CD14-positive monocyte (primary cell): ENCODE data around the gene PKP4. TPM values are rescaled to one million over a fixed set of nuclear protein-coding genes. Genes with fewer than 3 reads are reported as not detected.

Experiments
- DNase-seq, 3 donors: peaks; one replicate each; pipeline ENCODE4 v3.0.0-alpha.2; 2011 to 2022
- H2AFZ ChIP-seq: 2 replicates; pipeline ENCODE4 v1.6.0; 2012; ENCODE audit warnings: mild to moderate bottlenecking, low read depth, low read length, inconsistent platforms; ENCODE audit not compliant: insufficient read depth, poor library complexity, severe bottlenecking
- H3K27ac ChIP-seq, 2 donors: 1 replicate in 1 of 2; 2 replicates in 1 of 2; pipeline ENCODE4 v1.5.1; 2012 to 2013; ENCODE audit warnings: low read length in 2 of 2, control low read depth in 1 of 2, inconsistent platforms in 1 of 2, low read depth in 1 of 2, mild to moderate bottlenecking in 1 of 2
- H3K27me3 ChIP-seq, 2 donors: one replicate each; pipeline versions ENCODE4 v1.6.0 to v1.6.1; 2011 to 2013; ENCODE audit warnings: low read length in 2 of 2; ENCODE audit not compliant: control insufficient read depth in 2 of 2, insufficient read depth in 2 of 2
- H3K36me3 ChIP-seq, 2 donors: replicated peaks in 1 of 2; 1 replicate in 1 of 2; 2 replicates in 1 of 2; pipeline versions ENCODE4 v1.5.1 to v1.6.1; 2012 to 2013; ENCODE audit warnings: low read length in 2 of 2, control low read depth in 1 of 2, inconsistent platforms in 1 of 2, mild to moderate bottlenecking in 1 of 2; ENCODE audit not compliant: insufficient read depth in 2 of 2, control insufficient read depth in 1 of 2
- H3K4me1 ChIP-seq, 2 donors: 1 replicate in 1 of 2; 2 replicates in 1 of 2; pipeline versions ENCODE4 v1.5.1 to v1.6.1; 2012 to 2013; ENCODE audit warnings: low read length in 2 of 2, control low read depth in 1 of 2, inconsistent platforms in 1 of 2, mild to moderate bottlenecking in 1 of 2, moderate library complexity in 1 of 2; ENCODE audit not compliant: insufficient read depth in 2 of 2, control insufficient read depth in 1 of 2
- H3K4me2 ChIP-seq: replicated peaks from 2 replicates; pipeline ENCODE3; 2012; ENCODE audit warnings: low read length, moderate library complexity, mild to moderate bottlenecking; ENCODE audit not compliant: poor library complexity, severe bottlenecking; ENCODE audit errors: extremely low read depth
- H3K4me3 ChIP-seq, 3 experiments: fragments of 200-600 bp in 1 of 3; sonication (generic) in 1 of 3; replicated peaks in 1 of 3; 1 replicate in 2 of 3; 2 replicates in 1 of 3; pipeline ENCODE4 v1.5.1; 2011 to 2013; ENCODE audit warnings: low read length in 3 of 3, mild to moderate bottlenecking in 3 of 3, control low read depth in 2 of 3, low read depth in 2 of 3, inconsistent platforms in 1 of 3, moderate library complexity in 1 of 3
- H3K79me2 ChIP-seq: 2 replicates; pipeline ENCODE4 v1.6.0; 2012; ENCODE audit warnings: mild to moderate bottlenecking, control low read depth, inconsistent platforms, low read length, moderate library complexity; ENCODE audit not compliant: insufficient read depth
- H3K9ac ChIP-seq: 2 replicates; pipeline ENCODE4 v1.6.0; 2017; ENCODE audit warnings: low read length, mild to moderate bottlenecking; ENCODE audit not compliant: insufficient read depth, poor library complexity, severe bottlenecking
- H3K9me3 ChIP-seq, 2 donors: replicated peaks in 1 of 2; 1 replicate in 1 of 2; 2 replicates in 1 of 2; pipeline versions ENCODE4 v1.5.1 to v1.6.1; 2012 to 2013; ENCODE audit warnings: low read length in 2 of 2, control low read depth in 1 of 2; ENCODE audit not compliant: control insufficient read depth in 1 of 2, insufficient read depth in 1 of 2
- H4K20me1 ChIP-seq: 2 replicates; pipeline ENCODE4 v1.6.0; 2012; ENCODE audit warnings: mild to moderate bottlenecking, low read length, control low read depth, moderate library complexity; ENCODE audit not compliant: insufficient read depth
- H3K27ac Mint-ChIP-seq, 7 donors: one replicate each; pipeline ENCODE4 v1.8.0; 2020; ENCODE audit warnings: mild to moderate bottlenecking in 7 of 7, mixed read lengths in 7 of 7, moderate library complexity in 6 of 7, inconsistent platforms in 2 of 7
- H3K27me3 Mint-ChIP-seq, 3 donors: one replicate each; pipeline ENCODE4 v1.8.0; 2021 to 2022; ENCODE audit warnings: low read depth in 3 of 3, mild to moderate bottlenecking in 3 of 3, mixed read lengths in 3 of 3, moderate library complexity in 3 of 3, inconsistent platforms in 1 of 3
- H3K36me3 Mint-ChIP-seq, 2 donors: one replicate each; pipeline ENCODE4 v1.8.0; 2020; ENCODE audit warnings: mixed read lengths in 2 of 2, inconsistent platforms in 1 of 2, mild to moderate bottlenecking in 1 of 2
- H3K4me1 Mint-ChIP-seq: one replicate; pipeline ENCODE4 v1.8.0; 2020; ENCODE audit warnings: mild to moderate bottlenecking, mixed read lengths
- H3K4me3 Mint-ChIP-seq, 2 donors: one replicate each; pipeline ENCODE4 v1.8.0; 2020; ENCODE audit warnings: mild to moderate bottlenecking in 2 of 2, mixed read lengths in 2 of 2, moderate library complexity in 1 of 2
- H3K9me3 Mint-ChIP-seq, 7 donors: one replicate each; pipeline ENCODE4 v1.8.0; 2020 to 2022; ENCODE audit warnings: mixed read lengths in 7 of 7, mild to moderate bottlenecking in 6 of 7, moderate library complexity in 6 of 7, inconsistent platforms in 2 of 7
- WGBS: methylation state at CpG from one replicate; pipeline ENCODE4 v1.1.5; 2013; ENCODE audit warnings: missing lambda C conversion rate; ENCODE audit not compliant: insufficient coverage; 5-methylcytosine and 5-hydroxymethylcytosine counted together
- intact Hi-C, 2 donors: fragments of 100-400 bp; cut with micrococcal nuclease; formaldehyde crosslinking; loops; one replicate each; pipeline versions ENCODE4 v1.15.0 to v1.15.1; 2023
- polyA plus RNA-seq, 3 donors: library from polyadenylated mRNA; depleted of rRNA in 1 of 3; unstranded in 2 of 3; stranded (reverse) in 1 of 3; fragments of 300-500 nt in 2 of 3; fragments of >200 nt in 1 of 3; fragmentation: Illumina TruSeq in 2 of 3; gene quantifications; 1 replicate in 2 of 3; 2 replicates in 1 of 3; pipeline ENCODE4 v1.2.3, GENCODE V29; 2012 to 2021
- TF ChIP-seq, protein P1 (sequence below): fragments of 200-600 bp; IDR thresholded peaks from one replicate; pipeline ENCODE4 v1.8.0; 2022; ENCODE audit warnings: antibody characterized with exemption, mild to moderate bottlenecking

PKP4 gene
- polyA plus RNA-seq, 3 donors, result 0.33 to 9.4 (median 0.73) TPM

DNA sequence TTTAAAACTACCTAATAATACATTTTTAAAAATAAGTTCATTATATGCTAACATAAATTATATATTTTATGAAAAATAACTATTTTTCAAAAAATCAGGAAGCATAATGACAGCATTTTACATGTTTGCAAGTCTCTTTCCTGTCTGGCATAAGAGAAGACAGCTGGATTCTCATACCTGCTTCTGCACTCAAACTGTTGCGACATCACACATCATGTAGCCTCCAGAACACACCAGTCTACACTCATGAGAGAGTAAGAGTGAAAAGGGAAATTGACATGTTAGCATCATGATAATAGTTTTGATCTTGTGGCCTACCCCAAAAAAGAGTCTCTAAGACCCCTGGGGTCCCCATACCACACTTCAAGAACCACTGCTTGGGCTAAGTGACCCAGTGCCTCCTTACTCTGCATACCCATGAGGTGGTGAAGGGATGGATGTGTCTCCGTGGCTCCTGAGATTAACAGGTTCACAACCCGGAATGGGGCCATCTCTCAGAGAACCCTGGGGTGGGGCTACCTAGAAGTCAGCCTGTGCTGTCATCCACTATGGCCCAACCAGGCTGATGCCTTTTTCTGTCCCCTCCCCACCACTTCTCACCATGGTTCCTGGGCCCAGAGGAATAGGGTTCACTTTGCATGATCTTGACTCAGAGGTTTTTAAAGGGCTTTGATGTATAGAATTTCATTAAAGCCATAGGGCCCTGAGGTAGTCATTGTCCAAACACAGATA, 235.8 kb downstream of the PKP4 start:
- no peak overlapping the region for H2AFZ ChIP-seq

DNA sequence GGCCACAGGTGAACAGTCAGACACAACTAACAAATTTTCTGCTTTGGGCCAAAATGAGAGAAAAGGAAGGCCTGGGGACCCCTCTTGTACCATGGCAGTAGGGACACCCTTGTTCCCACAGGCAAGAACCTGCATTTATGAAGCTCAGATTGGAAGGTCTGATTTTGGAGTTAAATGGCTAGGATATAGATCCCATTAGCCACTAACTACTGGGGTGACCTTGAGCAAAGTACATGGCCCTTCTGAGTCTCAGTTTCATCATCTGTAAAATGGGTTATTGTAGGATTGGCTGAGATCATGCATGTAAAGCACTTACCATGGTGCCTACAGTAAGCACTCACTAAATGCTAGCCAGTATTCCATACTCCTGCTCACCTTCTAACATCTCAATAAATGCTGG, 236.7 kb downstream of the PKP4 start:
- no peak overlapping the region for H3K4me3 ChIP-seq
- no peaks in the 10 kb centered on the region for H4K20me1 ChIP-seq
- TF ChIP-seq, protein P1, sequence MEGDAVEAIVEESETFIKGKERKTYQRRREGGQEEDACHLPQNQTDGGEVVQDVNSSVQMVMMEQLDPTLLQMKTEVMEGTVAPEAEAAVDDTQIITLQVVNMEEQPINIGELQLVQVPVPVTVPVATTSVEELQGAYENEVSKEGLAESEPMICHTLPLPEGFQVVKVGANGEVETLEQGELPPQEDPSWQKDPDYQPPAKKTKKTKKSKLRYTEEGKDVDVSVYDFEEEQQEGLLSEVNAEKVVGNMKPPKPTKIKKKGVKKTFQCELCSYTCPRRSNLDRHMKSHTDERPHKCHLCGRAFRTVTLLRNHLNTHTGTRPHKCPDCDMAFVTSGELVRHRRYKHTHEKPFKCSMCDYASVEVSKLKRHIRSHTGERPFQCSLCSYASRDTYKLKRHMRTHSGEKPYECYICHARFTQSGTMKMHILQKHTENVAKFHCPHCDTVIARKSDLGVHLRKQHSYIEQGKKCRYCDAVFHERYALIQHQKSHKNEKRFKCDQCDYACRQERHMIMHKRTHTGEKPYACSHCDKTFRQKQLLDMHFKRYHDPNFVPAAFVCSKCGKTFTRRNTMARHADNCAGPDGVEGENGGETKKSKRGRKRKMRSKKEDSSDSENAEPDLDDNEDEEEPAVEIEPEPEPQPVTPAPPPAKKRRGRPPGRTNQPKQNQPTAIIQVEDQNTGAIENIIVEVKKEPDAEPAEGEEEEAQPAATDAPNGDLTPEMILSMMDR, result no peak
- Mint-ChIP-seq H3K36me3 (no peaks in the 10 kb centered on the region), H3K27me3 (peaks cover 0 to 2% (median 2%) of the 10 kb centered on the region in 3 donors), H3K9me3 (peaks cover 2 to 14% (median 11%) of the 10 kb centered on the region in 7 donors), H3K4me1 (no peaks in the 10 kb centered on the region), H3K27ac (no peak overlapping the region), H3K4me3 (no peak overlapping the region)
- H3K4me1 ChIP-seq, result no peaks in the 10 kb centered on the region
- DNase-seq, result no peak
- no peak overlapping the region for H3K4me2 ChIP-seq
- no peaks in the 10 kb centered on the region for H3K79me2 ChIP-seq
- H2AFZ ChIP-seq, result no peak overlapping the region
- peaks cover 0 to 4% of the 10 kb centered on the region in 2 donors for H3K9me3 ChIP-seq
- no peak overlapping the region for H3K9ac ChIP-seq
- no peaks in the 10 kb centered on the region for H3K36me3 ChIP-seq
- no peak overlapping the region for H3K27ac ChIP-seq
- intact Hi-C loops, result no loop called here
- no peaks in the 10 kb centered on the region for H3K27me3 ChIP-seq

More for the DNA sequence above, 235.8 kb downstream of the PKP4 start:
- Histone ChIP-seq H3K79me2 (no peaks in the 10 kb centered on the region), H3K9ac (no peak overlapping the region), H3K4me2 (no peak overlapping the region), H3K27ac (no peak overlapping the region), H3K36me3 (no peaks in the 10 kb centered on the region), H3K4me1 (no peaks in the 10 kb centered on the region), H3K9me3 (peaks cover 0 to 4% of the 10 kb centered on the region in 2 donors), H4K20me1 (no peaks in the 10 kb centered on the region), H3K27me3 (no peaks in the 10 kb centered on the region), H3K4me3 (no peak overlapping the region)
- H3K9me3 Mint-ChIP-seq, result peaks cover 0 to 13% (median 11%) of the 10 kb centered on the region in 7 donors
- intact Hi-C loops, result no loop called here
- peaks cover 0 to 2% (median 0%) of the 10 kb centered on the region in 3 donors for H3K27me3 Mint-ChIP-seq
- TF ChIP-seq, protein P1, result no peak
- no peak overlapping the region for H3K4me3 Mint-ChIP-seq
- no peak overlapping the region for H3K27ac Mint-ChIP-seq
- DNase-seq, result no peak
- WGBS, result 80% methylated on average over 1 of the region's 3 CpGs
- no peaks in the 10 kb centered on the region for H3K4me1 Mint-ChIP-seq
- H3K36me3 Mint-ChIP-seq, result no peaks in the 10 kb centered on the region
